ENCODE data around the gene ZNF772.
"Not testable (repeated sequence)": the region's sequence is repeated elsewhere in the genome, so short reads cannot be mapped to it uniquely, and the experiment has no call there.

Gene ZNF772

DNA sequence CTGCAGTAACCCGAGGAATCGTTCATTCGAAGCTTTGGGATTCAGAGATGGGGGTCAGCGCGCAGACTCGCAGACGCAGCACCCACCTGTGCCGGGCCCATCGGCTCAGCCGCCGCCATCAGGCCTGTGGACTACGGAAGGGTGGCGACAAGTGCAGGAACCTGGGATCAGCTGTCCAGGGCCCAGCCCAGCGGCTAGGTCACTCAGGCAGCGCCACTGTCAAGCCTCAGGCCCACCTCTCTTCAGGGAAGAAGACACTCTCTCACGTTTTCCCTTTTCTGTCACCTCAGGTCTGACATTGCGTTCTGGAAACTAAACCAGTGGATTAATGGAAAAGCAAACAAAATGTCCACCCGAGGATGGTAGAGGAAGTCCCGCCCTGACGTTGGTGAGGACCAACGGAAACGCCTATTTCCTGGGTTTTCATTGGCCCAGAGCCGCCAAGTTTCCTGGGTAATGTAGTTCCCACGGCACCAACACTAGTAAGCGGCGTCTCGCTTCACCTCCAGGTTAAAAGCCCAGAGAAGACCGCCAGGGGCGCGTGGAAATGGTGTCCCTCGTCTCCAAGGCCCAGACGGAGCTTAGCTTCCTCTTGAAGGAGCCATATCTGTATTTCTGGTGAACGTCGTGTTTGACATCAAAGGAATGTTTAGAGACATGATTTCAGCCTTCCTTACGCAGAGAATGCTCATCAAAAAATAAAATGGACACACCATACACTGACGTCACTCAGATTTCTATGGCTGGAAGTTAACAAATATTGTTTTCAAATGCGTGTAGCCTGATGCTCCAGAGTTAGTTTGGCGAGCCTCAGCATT lies at the start of gene ZNF772:
ZNF772 (minus strand) TSS at position 376 of the 818 bp plus-strand sequence; CDS start at position 119, 257 bp downstream.
- peak; percentile 99 for DNase-seq

GRCh38 chr19:57518021-57518420 lies 40.7 kb upstream of the ZNF772 start:
- DNase-seq, result not testable (repeated sequence)

DNA sequence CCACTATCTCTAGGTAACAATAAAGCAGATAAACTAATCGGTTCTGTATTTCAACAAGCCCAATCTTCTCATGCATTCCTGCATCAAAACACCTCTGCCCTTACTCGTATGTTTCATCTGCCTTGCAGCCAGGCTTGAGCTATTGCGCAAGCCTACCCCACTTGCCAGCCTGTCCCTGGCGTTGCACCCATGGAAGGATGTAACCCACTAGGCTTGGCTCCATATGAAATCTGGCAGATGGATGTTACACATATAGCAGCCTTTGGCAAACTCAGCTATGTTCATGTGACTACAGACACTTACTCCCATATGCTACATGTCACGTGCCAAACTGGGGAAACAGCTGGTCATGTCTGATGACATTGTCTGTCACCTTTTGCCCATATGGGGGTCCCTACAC lies 37.9 kb upstream of the ZNF772 start:
- DNase-seq, result no peak

DNA sequence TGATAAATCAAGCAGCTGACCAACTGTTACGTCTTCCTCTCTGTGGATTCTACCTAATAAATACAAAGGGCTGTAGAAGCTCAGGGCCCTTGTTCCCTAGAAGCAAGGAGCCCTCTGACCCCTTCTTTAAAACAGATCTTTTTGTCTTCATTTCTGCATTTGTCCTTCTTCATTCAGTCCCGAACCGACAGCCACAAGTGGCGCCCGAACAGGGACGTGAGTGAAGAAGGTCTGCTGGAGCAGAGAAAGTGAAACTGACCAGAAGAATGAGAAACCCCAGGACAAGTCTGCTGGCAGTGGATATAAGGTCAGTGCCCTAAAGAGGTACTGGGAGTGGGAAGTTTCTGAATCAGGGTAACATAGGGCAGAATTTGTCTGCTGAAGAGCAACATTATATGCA lies 35.5 kb upstream of the ZNF772 start:
- no peak for DNase-seq

- DNase-seq, result no peak
Measured at GRCh38 chr19:57511484-57511883, 34.1 kb upstream of the ZNF772 start.

DNA sequence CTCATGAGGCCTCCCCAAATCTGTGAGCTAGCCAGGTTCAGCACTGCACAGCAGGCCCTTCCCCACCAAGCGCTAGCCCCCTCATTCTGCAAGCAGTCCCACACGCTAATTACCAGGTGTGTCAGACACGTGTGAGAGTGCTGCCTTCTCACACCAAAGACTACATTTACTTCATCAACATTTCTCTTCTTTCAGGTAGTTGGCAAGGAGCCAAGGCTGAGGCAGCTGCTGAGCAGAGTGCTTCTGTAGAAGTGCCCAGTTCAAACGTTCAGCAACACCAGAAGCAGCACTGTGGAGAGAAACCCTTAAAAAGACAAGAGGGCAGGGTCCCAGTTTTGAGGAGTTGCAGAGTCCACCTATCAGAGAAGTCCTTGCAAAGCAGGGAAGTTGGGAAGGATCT lies 28.8 kb upstream of the ZNF772 start:
- DNase-seq, result no peak

- DNase-seq, result peak; percentile 26
Measured at GRCh38 chr19:57500400-57500799, 23.0 kb upstream of the ZNF772 start.

DNA sequence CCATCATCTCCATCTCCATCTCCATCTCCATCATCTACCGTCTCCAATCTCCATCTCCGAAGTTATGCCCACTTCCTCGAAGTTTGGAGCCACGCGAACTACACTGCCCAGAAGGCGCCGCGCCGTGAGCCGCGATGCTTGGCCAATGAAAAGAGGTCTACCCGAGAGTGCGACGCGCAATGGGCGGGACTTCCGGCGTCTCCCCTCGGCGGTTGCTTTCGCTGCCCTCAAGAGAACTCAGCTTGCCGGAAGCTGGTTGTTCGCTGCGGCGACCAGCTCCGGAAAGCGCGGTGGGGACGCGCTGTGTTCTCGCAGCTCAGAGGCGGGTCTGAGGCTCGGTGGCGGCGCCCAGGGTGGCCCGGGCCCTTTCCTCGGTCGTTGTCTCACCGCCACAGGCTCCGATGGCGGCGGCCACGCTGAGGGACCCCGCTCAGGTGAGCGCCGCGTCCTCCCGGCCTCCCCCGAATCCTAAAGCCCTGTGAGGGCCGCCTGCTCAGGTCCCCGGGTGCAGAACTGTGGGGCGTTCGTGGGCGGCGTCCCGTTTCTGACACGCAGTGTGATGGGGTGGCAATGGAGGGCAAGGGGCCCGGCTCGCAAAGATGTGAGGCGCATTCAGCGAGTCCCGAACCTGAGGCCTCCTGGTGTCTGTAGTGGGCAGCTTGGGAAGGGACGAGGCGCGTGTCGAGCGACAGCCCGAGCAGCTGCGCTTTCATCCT lies 22.5 kb upstream of the ZNF772 start, which contains the start of gene ZNF773:
ZNF773 (plus strand) TSS at position 259 of the 716 bp plus-strand sequence; CDS start at position 402, 143 bp downstream.
- peak; percentile 98 for DNase-seq

GRCh38 chr19:57499332-57499679 lies 21.9 kb upstream of the ZNF772 start:
- not testable (repeated sequence) for DNase-seq

GRCh38 chr19:57488299-57488644 lies 10.9 kb upstream of the ZNF772 start:
- DNase-seq, result not testable (repeated sequence)

- DNase-seq, result peak; percentile 94
Measured at GRCh38 chr19:57487477-57488298, 10.3 kb upstream of the ZNF772 start, which contains the start of gene ZNF419. Gene ZNF419, plus strand, starts transcription at chr19:57487750. Its CDS starts 201 bp downstream, at chr19:57487951.

- DNase-seq, result peak; percentile 11
Measured at GRCh38 chr19:57473646-57474045, 3.7 kb downstream of the ZNF772 start.

GRCh38 chr19:57466489-57466888 lies 10.9 kb downstream of the ZNF772 start:
- no peak for DNase-seq

DNA sequence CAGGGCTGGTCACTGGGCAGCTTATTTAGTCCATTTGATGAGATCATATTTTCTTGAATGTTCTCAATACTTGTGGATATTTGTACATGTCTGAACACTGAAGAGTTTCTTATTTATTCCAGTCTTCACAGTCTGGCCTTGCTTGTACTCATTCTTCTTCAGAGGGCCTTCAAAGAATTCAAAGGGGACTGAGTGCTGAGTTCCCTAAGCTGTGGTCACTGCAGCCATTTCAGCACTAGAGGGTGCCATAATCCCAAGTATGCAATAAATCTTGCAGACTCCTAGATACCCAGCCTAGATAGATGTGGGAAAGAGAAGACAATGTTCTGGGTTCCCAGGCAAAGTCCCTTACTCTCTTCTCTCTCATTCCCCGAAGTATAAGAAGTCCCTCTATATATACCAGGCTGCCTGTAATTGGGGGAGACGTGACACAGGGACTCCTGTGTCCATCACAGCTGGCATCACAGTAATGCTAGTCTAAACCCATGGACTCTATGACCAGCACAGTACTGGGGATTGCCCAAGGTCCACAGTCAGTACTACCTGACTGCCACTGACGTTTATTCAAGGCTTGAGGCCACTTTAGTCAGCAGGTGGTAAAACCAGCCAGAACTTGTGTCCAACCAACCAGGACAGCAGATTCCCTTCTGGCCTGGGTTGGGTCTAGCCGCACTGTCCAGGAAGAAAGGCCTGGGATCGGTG lies 11.5 kb downstream of the ZNF772 start:
- DNase-seq, result peak; percentile 72

DNA sequence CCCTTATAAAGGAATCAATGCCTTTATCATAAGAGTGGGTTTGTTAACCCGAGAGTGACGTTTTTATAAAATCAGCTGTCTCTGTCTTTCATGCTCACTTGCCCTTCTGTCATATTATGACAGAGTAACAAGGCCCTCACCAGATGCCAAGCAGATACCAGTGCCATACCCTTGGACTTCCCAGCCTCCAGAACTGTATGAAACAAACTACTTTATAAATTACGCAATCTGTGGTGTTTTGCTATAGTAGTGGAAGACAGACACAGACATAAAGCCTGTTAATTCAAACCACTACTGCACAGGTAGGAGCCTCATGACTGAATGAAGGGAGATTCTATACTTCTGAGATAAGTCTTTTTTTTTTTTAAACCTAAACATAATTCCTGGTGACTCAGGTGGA lies 25.1 kb downstream of the ZNF772 start:
- DNase-seq, result no peak

GRCh38 chr19:57443121-57443696 lies 34.2 kb downstream of the ZNF772 start:
- DNase-seq, result peak; percentile 34

GRCh38 chr19:57441979-57442752 lies 35.2 kb downstream of the ZNF772 start:
- peak; percentile 8 for DNase-seq

- no peak for DNase-seq
Measured at GRCh38 chr19:57438925-57439324, 38.4 kb downstream of the ZNF772 start.

DNA sequence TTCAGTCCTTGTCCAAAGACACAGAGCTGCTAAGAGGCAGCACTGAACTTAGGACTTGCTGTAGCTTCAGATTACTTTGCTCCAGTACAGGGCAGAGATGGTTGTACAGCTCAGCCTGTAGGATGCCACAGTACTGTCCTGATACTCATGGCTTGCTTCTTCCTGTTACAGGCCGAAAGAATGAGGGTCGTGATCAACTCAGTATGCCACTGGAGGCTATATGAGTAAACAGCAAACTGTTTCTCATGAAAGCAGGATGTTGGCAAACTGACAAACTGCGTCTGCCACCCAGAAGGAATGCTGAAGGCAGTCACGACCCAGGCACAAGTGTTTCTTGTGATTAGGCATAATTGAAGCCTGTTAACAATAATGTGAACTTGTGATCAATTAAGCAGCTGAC lies 39.4 kb downstream of the ZNF772 start:
- DNase-seq, result no peak

GRCh38 chr19:57436417-57436816 lies 40.9 kb downstream of the ZNF772 start:
- peak; percentile 89 for DNase-seq
